ENCODE measurements around the gene ENGASE. TPM values are rescaled to one million over a fixed set of nuclear protein-coding genes. Genes with fewer than 3 reads are reported as not detected.
"Not testable (repeated sequence)": the region's sequence is repeated elsewhere in the genome, so short reads cannot be mapped to it uniquely, and the experiment has no call there.

The ENGASE gene
- polyA plus RNA-seq, 4 donors = 7.4 to 38.7 (median 21.5) TPM

DNA sequence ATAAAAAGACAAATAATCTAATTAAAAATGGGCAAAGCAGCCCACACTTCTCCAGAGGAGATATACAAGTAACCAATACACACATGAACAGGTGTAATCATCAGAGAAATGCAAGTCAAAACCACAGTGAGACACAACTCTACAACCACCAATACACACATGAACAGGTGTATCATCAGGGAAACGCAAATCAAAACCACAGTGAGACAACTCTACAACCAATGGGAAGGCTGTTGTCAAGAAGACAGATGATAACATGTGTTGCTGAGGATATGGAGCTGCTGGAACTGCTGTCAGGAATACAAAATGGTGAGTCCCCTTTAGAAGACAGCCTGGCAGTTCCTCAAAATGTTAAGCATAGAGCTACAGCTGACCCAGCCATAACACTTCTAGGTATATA is 22.5 kb upstream of the ENGASE start:
- DNase-seq (ENCODE audit: low read depth in 4 of 4, low spot score in 3 of 4) = no peak

DNA sequence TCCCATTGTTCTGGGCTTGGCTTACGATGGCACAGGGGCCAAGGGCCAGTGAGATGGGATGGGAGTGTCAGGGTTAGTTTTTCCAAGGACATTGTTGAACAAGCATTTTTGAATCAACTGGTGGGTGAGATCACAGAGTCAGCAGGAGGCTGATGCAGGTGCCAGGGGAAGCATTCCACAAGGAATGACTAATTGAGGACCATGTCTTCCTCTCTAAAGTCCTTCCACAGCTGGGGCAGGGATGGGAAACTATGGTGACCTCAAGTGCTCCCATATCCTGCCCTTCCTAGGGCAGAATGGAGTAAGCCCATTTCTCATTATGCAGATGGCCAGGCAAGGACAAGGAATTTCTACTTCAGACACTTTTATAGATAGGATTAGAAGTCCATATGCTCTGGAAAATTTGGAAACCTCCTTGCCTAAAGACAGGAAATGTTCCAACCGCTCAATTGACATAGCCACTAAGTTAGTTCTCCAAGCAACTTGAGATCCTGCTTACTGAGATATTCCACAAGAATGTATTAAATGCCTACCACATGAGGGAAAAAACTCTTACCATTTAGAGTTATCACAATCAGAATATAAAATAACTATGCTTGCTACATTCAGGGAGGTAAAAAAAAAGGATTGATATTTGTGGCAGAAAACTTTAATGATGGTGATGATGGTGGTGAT is 21.2 kb upstream of the ENGASE start:
- no peak for DNase-seq (ENCODE audit: low read depth in 4 of 4, low spot score in 3 of 4)

DNA sequence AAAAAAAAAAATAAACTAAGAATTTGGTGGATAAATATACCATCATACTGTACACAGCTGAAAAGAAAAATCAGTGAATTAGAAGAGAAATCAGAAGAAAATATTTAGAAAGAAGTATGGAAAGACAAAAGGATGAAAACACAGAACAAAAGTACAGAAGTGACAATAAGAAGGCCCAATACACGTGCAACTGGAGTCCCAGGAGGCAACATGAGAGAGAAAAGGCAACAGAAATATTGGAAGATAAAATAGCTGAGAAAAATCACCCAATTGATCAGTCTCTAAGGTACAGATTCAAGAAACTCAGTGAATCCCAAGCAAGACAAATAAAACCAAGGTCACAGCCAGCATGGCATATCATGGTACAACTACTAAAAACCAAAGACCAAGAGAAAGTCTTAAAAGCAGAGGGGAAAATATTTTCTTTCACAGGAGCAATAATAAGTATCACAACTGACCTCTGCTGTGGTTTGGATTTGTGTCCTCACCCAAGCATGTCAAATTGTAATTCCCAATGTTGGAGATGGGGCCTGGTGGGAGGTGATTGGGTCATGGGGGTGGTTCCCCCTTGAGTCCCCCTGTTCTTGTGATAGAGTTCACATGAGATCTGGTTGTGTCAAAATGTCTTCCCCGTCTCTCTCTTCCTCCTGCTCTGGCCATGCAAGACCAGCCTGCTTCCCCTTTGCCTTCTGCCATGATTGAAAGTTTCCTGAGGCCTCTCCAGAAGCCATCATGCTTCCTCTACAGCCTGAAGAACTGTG is 20.2 kb upstream of the ENGASE start:
- no peak for DNase-seq (ENCODE audit: low read depth in 4 of 4, low spot score in 3 of 4)

DNA sequence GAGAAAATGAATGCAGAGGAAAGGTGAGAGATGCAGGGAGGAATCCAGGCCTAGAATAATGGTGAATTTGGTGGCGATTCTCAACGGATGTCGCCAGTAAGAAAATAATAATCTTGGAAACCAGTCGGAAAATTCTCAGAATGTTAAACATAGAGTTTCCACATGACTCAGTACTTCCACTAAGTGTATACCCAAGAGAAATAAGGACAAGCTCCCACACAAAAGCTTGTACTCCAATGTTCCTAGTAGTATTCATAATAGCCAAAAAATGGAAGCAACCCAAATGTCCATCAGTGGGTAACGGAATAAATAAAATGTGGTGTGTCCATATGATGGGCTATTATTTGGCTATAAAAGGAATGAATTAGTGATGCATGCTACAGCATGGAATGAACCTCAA is 19.4 kb upstream of the ENGASE start:
- no peak for DNase-seq (ENCODE audit: low read depth in 4 of 4, low spot score in 3 of 4)

DNA sequence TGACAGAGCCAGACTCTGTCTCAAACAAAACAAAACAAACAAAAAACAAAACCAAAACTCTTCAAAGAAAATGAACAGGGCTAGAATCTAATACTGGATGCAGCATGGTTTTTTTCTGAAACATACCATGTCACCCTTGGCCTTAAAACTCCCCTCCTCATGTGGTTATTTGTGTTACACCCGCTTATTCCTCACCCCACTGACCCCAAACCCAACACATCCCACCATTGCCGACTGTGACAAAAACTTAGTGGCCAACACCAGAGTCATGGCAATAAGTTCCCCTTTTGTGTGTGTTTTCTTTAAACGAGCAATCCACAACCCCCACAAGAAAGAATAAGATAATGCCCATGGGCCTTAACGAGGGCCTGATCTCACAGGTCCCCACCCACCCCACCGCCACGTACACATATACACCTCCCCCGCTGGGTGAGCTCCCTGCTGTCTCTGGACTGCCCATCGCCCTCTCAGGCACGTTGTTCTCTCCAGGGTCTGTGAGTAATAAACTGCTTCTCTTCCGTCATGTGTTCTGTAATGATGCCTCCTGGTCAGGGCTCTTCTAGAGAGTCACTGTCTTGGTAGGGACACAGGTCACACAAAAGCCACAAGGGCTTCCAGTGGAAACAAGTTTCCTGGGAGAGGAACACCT is 16.8 kb upstream of the ENGASE start:
- no peak for DNase-seq (ENCODE audit: low read depth in 4 of 4, low spot score in 3 of 4)

DNA sequence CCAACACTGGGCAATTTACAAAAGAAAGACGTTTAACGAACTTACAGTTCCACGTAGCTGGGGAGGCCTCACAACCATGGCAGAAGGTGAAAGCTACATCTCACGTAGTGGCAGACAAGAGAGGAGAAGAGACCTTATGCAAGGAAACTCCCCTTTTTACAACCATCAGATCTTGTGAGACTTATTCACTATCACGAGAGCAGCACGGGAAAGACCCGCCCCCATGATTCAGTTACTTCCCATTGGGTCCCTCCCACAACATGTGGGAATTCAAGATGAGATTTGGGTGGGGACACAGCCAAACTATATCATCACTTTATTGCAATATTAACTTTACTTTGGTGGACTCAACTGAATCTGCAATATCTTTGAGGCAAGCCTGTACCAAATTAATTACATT is 11.9 kb upstream of the ENGASE start:
- DNase-seq (ENCODE audit: low read depth in 4 of 4, low spot score in 3 of 4) = no peak

DNA sequence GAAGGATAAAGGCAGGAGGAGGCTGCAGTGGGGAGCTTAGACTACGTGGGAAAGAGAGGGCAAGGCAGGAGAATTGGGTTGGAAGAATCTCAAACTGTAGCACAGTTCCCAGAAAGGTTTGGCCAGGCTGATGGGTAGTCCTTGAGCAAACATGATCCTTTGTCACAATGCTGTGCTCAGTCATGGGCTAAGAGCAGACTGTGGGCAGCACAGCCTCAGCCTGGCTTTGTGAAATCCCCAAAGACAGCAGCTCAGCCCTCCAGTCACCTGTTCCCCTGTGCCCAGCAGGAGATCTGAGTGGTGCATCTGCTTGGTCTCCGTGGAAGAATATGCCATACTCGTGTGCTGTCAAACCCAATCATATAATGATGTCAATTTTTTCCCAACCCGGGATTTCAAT is 10.6 kb upstream of the ENGASE start:
- no peak for DNase-seq (ENCODE audit: low read depth in 4 of 4, low spot score in 3 of 4)

DNA sequence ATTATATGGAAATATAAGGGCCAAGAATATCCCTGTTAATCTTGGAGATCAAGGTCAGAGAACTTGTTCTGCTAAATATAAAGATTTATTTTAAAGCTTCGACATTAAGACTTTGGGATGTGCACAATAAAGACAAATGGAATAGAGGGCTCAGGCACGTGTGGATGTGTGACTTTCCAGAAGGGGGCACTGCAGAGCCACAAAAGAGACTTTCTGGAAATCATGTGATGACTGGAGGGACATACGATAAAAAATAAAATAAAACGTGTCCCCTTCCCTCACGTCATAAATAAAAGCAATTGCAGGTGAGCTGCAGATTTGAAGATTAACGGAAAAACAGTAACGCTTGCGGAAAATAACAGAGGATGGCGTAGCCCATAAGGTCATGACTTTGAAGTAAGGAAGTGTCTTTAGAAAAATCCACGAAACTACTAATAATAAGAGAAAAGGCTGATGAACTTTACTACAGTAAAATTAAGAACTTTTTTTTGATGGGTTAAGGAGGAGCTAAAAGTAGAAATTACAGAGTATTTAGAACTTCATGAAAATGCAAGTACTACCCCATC is 9.4 kb upstream of the ENGASE start:
- DNase-seq (ENCODE audit: low read depth in 4 of 4, low spot score in 3 of 4) = no peak

DNA sequence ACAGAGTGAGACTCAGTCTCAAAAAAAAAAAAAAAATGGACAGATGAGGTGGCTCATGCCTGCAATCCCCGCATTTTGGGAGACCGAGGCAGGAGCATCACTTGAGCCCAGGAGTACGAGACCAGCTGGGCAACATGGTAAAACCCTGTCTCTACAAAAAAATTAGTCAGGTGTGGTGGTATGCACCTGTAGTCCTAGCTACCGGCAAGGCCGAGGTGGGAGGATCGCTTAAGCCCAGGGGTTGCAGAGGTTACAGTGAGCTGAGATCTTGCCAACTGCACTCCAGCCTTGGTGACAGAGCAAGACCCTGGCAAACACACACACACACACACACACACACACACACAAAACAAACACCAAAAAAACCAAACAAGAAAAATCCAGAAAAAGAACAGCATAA is 7.7 kb upstream of the ENGASE start:
- no peak for DNase-seq (ENCODE audit: low read depth in 4 of 4, low spot score in 3 of 4)

DNA sequence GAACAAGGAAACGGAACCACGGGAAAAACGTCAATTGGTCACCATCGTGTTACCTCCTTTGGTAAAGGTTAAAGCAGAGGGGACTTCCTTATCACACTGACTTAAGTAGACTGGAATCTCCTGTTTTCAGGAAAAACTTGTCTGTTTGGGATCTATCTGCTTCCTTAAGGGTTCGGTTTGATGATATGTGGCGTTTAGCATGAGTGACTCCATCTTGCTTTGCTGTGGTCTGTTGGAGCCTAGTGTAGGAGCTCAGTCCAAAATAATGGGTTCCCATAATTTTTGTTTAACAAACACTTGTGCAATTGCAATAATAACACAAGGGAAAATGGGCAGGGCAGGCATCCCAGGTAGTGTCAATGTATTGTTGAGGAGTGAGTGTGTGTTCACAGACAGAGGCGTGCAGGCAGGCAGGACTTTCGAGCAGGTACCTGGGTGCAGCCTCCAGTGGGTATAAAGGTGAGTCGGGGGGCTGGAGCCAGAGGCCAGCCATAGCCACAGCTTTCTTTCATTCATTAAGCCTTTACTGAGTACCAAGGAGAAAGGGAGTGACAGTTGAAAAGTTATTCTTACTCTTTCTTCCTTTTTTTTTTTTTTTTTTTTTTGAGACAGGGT is 4.3 kb upstream of the ENGASE start:
- DNase-seq (ENCODE audit: low read depth in 4 of 4, low spot score in 3 of 4) = no peak

DNA sequence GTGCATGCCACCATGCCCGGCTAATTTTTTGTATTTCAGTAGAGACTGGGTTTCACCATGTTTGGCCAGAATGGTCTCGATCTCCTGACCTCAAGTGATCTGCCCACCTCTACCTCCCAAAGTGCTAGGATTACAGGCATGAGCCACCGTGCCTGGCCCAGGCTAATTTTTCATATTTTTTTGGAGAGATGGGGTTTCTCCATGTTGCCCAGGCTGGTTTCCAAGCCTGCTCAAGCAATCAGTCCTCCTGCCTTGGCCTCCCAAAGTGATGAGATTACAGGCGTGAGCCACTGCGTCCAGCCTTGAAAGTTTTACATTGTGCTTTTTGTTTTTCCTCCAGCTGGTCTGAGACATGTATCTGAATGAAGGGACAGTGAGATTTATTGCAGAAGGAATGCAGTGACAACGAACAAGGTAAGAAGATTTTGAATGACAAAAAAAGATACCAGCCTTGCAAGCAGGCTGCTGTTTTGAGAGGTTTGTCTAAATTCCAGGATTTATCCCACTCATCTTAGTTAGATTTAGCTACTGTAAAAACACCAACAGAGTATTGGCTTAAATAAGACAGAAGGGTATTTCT is 3.4 kb upstream of the ENGASE start:
- no peak for DNase-seq (ENCODE audit: low read depth in 4 of 4, low spot score in 3 of 4)

DNA sequence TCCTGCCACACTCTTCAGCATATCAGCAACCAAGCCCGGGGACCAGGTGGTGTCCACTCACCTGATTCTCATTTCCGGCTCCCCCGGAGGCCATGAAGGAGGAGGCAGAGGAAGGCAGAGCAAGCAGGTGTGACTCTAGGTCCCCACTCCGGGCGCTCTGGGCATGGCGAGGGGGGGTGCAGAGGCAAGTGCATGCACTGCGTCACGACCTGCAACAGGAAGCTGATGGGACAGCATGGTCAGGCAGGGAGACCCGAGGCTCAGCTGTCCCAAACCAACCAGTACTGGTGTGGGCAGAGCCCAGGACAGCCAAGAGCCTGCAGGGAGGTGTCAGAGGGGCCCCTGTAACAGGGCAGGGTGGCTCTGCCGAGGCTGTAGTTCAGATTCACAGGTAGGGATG is 2.1 kb upstream of the ENGASE start:
- DNase-seq (ENCODE audit: low read depth in 4 of 4, low spot score in 3 of 4) = no peak

DNA sequence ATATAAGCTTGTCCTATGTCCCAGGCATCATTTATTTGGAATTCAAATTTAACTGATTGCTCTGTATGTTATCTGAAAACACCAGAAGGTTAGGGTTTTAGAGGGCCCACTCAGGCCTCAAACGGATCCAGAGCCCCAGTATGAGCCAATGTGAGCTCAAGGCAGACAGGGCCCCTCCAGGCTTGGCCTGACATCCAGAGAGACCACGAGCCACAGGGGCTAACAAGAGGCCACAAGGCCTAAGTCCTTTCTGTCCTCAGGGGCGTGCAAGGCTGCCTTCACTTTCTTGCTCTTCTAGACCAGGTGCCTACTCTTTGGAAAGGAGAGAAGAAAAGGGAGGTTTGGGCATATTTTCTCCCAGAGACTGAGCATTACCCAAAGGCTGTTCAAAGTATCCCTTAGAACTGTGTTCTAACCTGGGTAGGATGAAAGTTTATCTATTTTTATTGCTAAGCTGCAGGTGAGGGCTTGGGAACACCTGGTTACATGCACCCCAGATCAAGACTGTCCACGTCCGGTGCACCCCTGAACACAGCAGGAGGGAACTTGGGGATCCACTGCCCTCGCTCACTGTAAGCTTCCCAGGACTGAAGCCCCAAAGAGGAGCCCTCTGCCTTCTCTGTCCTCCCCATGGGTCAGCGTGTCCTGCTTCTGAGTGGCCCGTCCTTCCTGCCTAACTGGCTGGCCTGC is 1.5 kb upstream of the ENGASE start:
- DNase-seq (ENCODE audit: low read depth in 4 of 4, low spot score in 3 of 4) = no peak

DNA sequence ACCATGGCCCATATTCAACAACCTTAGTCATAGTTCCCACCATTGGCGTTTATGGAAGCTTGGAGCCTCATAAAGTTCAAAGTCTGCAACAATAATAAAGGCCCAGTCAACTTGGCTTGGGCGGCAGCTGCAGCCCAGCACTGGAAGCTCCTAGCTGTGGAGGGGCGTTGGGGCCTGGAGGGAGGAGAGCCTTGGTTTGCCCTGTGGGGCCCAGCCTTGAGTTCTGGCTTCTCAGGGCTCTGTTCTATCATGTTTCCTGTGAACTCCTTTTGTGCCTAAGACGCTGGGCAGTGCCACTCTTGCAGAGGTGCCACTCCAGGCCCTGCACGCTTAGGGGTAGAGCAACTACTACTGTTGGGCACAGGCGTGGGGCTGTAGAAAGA is 927 bp upstream of the ENGASE start:
- DNase-seq (ENCODE audit: low read depth in 4 of 4, low spot score in 3 of 4) = no peak

DNA sequence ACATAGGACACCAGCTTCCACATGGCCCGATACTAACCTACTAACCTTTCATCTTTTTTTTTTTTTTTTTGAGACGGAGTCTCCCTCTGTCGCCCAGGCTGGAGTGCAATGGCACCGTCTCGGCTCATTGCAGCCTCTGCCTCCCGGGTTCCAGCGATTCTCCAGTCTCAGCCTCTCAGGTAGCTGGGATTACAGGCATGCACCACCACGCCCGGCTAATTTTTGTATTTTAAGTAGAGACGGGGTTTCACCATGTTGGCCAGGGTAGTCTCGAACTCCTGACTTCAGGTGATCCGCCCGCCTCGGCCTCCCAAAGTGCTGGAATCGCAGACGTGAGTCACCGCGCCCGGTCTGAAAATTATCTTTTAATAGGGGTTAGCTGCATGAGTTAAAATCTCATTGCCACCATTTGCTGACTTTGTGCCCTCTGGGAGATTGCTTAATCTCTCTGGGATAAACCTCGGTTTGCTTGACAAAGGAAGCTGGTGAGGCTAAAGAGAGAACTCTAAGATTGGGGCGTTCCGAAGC is 439 bp upstream of the ENGASE start:
- not testable (repeated sequence) for DNase-seq (ENCODE audit: low read depth in 4 of 4, low spot score in 3 of 4)

DNA sequence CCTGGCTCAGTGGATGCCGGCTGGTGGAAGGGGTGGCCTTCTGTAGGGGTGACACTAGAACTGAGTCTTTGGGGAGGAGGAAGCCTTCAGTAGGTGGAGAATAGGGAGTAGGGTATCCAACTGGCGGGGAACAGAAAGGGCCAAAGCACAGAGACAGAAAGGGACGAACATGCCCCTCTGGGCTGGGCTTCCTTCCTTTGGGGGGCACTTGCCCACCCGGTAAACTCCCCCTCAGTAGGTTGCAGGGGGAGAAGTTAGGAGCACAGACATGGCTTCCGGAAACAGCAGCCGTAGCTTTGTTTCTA is 774 bp downstream of the ENGASE start:
- DNase-seq (ENCODE audit: low read depth in 4 of 4, low spot score in 3 of 4) = no peak

DNA sequence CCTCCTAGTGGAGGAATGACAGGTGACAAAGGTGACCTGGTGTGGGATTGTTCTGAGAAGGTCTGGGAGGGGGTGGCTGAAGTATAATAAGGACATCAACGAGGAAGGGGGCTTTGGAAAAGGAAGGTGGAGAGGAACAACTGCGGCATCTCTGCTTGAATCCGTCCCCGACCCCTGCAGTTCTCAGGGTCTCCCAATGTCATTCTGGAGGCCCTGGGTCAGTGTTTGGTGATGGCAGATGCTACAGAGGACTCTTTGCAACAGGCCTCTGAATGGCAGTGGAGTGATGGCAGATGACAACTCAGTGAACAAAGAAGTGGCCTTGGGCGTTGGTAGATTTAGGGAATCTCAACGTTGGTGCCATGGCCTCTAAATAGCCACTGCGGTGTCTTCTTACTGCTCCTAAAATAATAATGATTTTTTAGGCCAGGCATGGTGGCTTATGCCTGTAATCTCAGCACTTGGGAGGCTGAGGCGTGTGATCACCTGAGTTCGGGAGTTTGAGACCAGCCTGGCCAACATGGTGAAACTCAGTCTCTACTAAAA is 1.3 kb downstream of the ENGASE start:
- no peak for DNase-seq (ENCODE audit: low read depth in 4 of 4, low spot score in 3 of 4)

DNA sequence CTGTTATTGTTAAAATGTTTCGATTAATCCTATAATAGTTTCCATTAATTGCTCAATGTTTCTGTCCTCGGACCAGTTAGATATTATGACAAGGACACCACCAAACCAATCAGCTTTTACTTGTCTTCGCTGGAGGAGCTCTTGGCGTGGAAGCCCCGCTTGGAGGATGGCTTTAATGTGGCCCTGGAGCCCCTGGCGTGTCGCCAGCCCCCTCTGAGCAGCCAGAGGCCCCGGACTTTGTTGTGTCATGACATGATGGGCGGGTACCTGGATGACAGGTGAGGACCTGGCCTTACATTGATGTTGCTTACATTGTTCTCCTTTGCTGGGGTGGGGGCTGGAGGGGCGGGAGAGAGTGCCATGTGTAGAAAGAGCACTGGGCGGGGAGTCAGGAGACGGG is 3.0 kb downstream of the ENGASE start:
- DNase-seq (ENCODE audit: low read depth in 4 of 4, low spot score in 3 of 4) = no peak

DNA sequence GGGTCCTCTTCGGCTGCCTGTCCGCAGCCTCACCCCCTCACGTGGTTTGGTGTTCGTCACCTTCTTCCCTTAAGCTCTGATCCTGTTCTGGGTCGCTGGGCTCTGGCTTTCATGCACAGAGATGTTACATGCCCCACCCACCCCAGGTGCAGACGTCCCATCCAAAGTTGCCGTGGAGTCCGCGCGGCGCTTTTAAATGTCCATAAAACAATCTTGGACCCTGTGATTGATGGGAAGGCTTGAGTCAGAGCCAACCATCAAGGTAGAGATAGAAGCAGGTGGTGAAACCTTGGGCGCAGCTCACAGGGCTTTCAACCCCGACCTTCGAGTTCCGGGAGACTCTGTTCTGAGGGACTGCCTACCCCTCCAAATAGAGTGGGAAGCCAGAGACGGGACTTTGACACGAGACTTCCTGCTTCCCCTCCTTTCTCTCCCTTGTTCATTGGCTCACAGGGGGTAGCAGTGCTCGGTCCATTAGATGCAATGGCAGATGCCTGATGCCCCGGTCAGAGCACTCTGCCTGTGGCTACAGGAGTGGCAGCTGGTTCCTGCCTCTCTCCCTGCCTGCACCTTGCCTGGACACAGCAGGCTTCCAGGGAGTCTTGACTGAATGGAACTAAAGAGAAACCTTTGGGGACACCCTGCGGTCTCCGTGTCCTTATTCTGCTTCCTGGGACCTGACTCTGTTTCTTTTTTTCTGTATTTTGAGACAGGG is 4.0 kb downstream of the ENGASE start:
- DNase-seq (ENCODE audit: low read depth in 4 of 4, low spot score in 3 of 4) = no peak
